Suprapubic skin (tissue), 4 donors: ENCODE results near the gene ADGRD1. TPM values are rescaled to one million over a fixed set of nuclear protein-coding genes. Genes with fewer than 3 reads are reported as not detected.

ENCODE experiments used
- DNase-seq, 2 donors: peaks; one replicate each; pipeline ENCODE4 v3.0.0-alpha.2; 2019; ENCODE audit warnings: low spot score in 2 of 2
- H3K27ac ChIP-seq: fragments of 200-600 bp; sonication (generic); one replicate; pipeline ENCODE4 v1.5.1; 2019
- H3K27me3 ChIP-seq: fragments of 200-600 bp; sonication (generic); one replicate; pipeline ENCODE4 v1.5.1; 2019
- H3K36me3 ChIP-seq: fragments of 200-600 bp; sonication (generic); one replicate; pipeline ENCODE4 v1.5.1; 2019
- H3K4me1 ChIP-seq: fragments of 200-600 bp; sonication (generic); one replicate; pipeline ENCODE4 v1.5.1; 2019
- H3K4me3 ChIP-seq: fragments of 200-600 bp; sonication (generic); one replicate; pipeline ENCODE4 v1.5.1; 2019; ENCODE audit warnings: mild to moderate bottlenecking
- H3K9me3 ChIP-seq: fragments of 200-600 bp; sonication (generic); one replicate; pipeline ENCODE4 v1.5.1; 2019
- CTCF ChIP-seq, 2 donors: fragments of 200-600 bp in 1 of 2; fragments of 450-650 bp in 1 of 2; sonication (generic) in 1 of 2; IDR thresholded peaks; one replicate each; pipeline ENCODE4 v1.5.1; 2016 to 2019; ENCODE audit warnings: antibody characterized with exemption in 2 of 2, mild to moderate bottlenecking in 1 of 2, moderate library complexity in 1 of 2
- EP300 ChIP-seq: sonication (generic); formaldehyde crosslinking; IDR thresholded peaks from one replicate; pipeline ENCODE4 v1.6.1; 2017; ENCODE audit warnings: antibody characterized with exemption
- POLR2A ChIP-seq, 2 donors: fragments of 450-650 bp; IDR thresholded peaks; one replicate each; pipeline ENCODE4 v1.6.1; 2017; ENCODE audit warnings: antibody characterized with exemption in 2 of 2, mild to moderate bottlenecking in 2 of 2, moderate library complexity in 2 of 2
- POLR2AphosphoS5 ChIP-seq, 3 donors: sonication (generic); formaldehyde crosslinking; IDR thresholded peaks; one replicate each; pipeline ENCODE4 v1.6.1; 2017; ENCODE audit warnings: antibody characterized with exemption in 3 of 3
- WGBS: methylation state at CpG from one replicate; pipeline ENCODE4 v1.1.5; 2018; 5-methylcytosine and 5-hydroxymethylcytosine counted together
- total RNA-seq, 4 donors: library from RNA; depleted of rRNA; stranded (reverse); fragments of >200 nt; gene quantifications; one replicate each; pipeline ENCODE4 v1.1.0, GENCODE V29; 2016

Gene ADGRD1
- total RNA-seq, 4 donors from 2014 or later = 4.2 to 12.4 (median 10.4) TPM

- TF ChIP-seq EP300 (no peak), POLR2A (IDR thresholded peaks at IDR 0.05) (no peak), POLR2AphosphoS5 (IDR thresholded peaks at IDR 0.05) (no peak), CTCF (IDR thresholded peaks at IDR 0.05) (no peak)
- H3K36me3 ChIP-seq = no peaks in the 10 kb centered on the region
- no peak overlapping the region for H3K4me3 ChIP-seq
- no peak overlapping the region for H3K27ac ChIP-seq
- DNase-seq = no peak
- H3K9me3 ChIP-seq = no peaks in the 10 kb centered on the region
- 87% methylated on average over 9 of the region's 9 CpGs for WGBS
- H3K27me3 ChIP-seq = peaks cover 9% of the 10 kb centered on the region
- H3K4me1 ChIP-seq = peaks cover 2% of the 10 kb centered on the region
These were observed 73.6 kb downstream of the ADGRD1 start for GRCh38 chr12:131027264-131027663.

GRCh38 chr12:131027876-131028586, 74.3 kb downstream of the ADGRD1 start:
- Histone ChIP-seq H3K4me1 (peaks cover 2% of the 10 kb centered on the region), H3K36me3 (no peaks in the 10 kb centered on the region), H3K27me3 (peaks cover 11% of the 10 kb centered on the region), H3K9me3 (no peaks in the 10 kb centered on the region), H3K27ac (no peak overlapping the region), H3K4me3 (no peak overlapping the region)
- no peak for DNase-seq
- TF ChIP-seq EP300 (no peak), CTCF (IDR thresholded peaks at IDR 0.05) (no peak), POLR2A (IDR thresholded peaks at IDR 0.05) (no peak), POLR2AphosphoS5 (IDR thresholded peaks at IDR 0.05) (no peak)
- 76% methylated on average over 20 of the region's 20 CpGs for WGBS

- peaks cover 11% of the 10 kb centered on the region for H3K27me3 ChIP-seq
- H3K4me1 ChIP-seq = peaks cover 2% of the 10 kb centered on the region
- H3K27ac ChIP-seq = no peak overlapping the region
- H3K4me3 ChIP-seq = no peak overlapping the region
- no peaks in the 10 kb centered on the region for H3K9me3 ChIP-seq
- WGBS = 61% methylated on average over 24 of the region's 29 CpGs
- H3K36me3 ChIP-seq = no peaks in the 10 kb centered on the region
- DNase-seq = no peak
- TF ChIP-seq CTCF (IDR thresholded peaks at IDR 0.05) (no peak), POLR2A (IDR thresholded peaks at IDR 0.05) (no peak), POLR2AphosphoS5 (IDR thresholded peaks at IDR 0.05) (no peak), EP300 (no peak)
These were observed 75.1 kb downstream of the ADGRD1 start for GRCh38 chr12:131028587-131029338.

- no peak overlapping the region for H3K4me3 ChIP-seq
- no peaks in the 10 kb centered on the region for H3K36me3 ChIP-seq
- no peak for DNase-seq
- H3K27ac ChIP-seq = no peak overlapping the region
- H3K9me3 ChIP-seq = no peaks in the 10 kb centered on the region
- WGBS = 92% methylated on average over 16 of the region's 35 CpGs
- peaks cover 2% of the 10 kb centered on the region for H3K4me1 ChIP-seq
- TF ChIP-seq POLR2AphosphoS5 (IDR thresholded peaks at IDR 0.05) = no peak
- TF ChIP-seq CTCF (IDR thresholded peaks at IDR 0.05) = no peak
- TF ChIP-seq POLR2A (IDR thresholded peaks at IDR 0.05) = no peak
- TF ChIP-seq EP300 = no peak
- H3K27me3 ChIP-seq = peaks cover 11% of the 10 kb centered on the region
These were observed 77.0 kb downstream of the ADGRD1 start for GRCh38 chr12:131030472-131031328.
